ENCODE measurements around the gene TBC1D22A. TPM values are rescaled to one million over a fixed set of nuclear protein-coding genes. Genes with fewer than 3 reads are reported as not detected.

TBC1D22A gene
- total RNA-seq, 2 donors from 2014 or later, result 11.5 to 15.4 TPM

GRCh38 chr22:47080100-47080499, 317.6 kb downstream of the TBC1D22A start:
- no peak for DNase-seq (ENCODE audit: low spot score)
- Histone ChIP-seq H3K36me3 (no peaks in the 10 kb centered on the region), H3K27ac (no peak overlapping the region), H3K27me3 (no peaks in the 10 kb centered on the region), H3K9me3 (peaks cover 0 to 16% of the 10 kb centered on the region in 2 donors), H3K4me1 (no peaks in the 10 kb centered on the region), H3K4me3 (no peak overlapping the region)
- TF ChIP-seq CTCF (IDR thresholded peaks at IDR 0.05), result no peak

GRCh38 chr22:47082505-47082904, 320.1 kb downstream of the TBC1D22A start:
- Histone ChIP-seq H3K4me1 (no peaks in the 10 kb centered on the region), H3K9me3 (peaks cover 0 to 5% of the 10 kb centered on the region in 2 donors), H3K27ac (no peak overlapping the region), H3K27me3 (no peaks in the 10 kb centered on the region), H3K36me3 (no peaks in the 10 kb centered on the region), H3K4me3 (no peak overlapping the region)
- no peak for DNase-seq (ENCODE audit: low spot score)
- TF ChIP-seq CTCF (IDR thresholded peaks at IDR 0.05), result no peak

GRCh38 chr22:47083379-47083986, 321.0 kb downstream of the TBC1D22A start:
- H3K4me3 ChIP-seq, result no peak overlapping the region
- H3K27me3 ChIP-seq, result no peaks in the 10 kb centered on the region
- H3K4me1 ChIP-seq, result no peaks in the 10 kb centered on the region
- no peak for TF ChIP-seq CTCF (IDR thresholded peaks at IDR 0.05)
- DNase-seq (ENCODE audit: low spot score), result no peak
- no peaks in the 10 kb centered on the region for H3K36me3 ChIP-seq
- no peak overlapping the region for H3K27ac ChIP-seq
- H3K9me3 ChIP-seq, result peaks cover 0 to 5% of the 10 kb centered on the region in 2 donors

- H3K27ac ChIP-seq, result no peak overlapping the region
- no peaks in the 10 kb centered on the region for H3K27me3 ChIP-seq
- H3K9me3 ChIP-seq, result peaks cover 0 to 5% of the 10 kb centered on the region in 2 donors
- H3K4me1 ChIP-seq, result no peaks in the 10 kb centered on the region
- TF ChIP-seq CTCF (IDR thresholded peaks at IDR 0.05), result no peak
- H3K4me3 ChIP-seq, result no peak overlapping the region
- no peaks in the 10 kb centered on the region for H3K36me3 ChIP-seq
- DNase-seq (ENCODE audit: low spot score), result no peak
Measured at GRCh38 chr22:47084226-47084625, 321.8 kb downstream of the TBC1D22A start.

GRCh38 chr22:47086596-47087248, 324.3 kb downstream of the TBC1D22A start:
- no peak for TF ChIP-seq CTCF (IDR thresholded peaks at IDR 0.05)
- DNase-seq (ENCODE audit: low spot score), result no peak

More at GRCh38 chr22:47086596-47087248, 324.3 kb downstream of the TBC1D22A start:
- Histone ChIP-seq H3K27ac (no peak overlapping the region), H3K4me1 (peaks cover 0 to 8% of the 10 kb centered on the region in 2 donors), H3K4me3 (no peak overlapping the region), H3K27me3 (no peaks in the 10 kb centered on the region), H3K36me3 (no peaks in the 10 kb centered on the region), H3K9me3 (no peaks in the 10 kb centered on the region)

Data from right atrium auricular region (tissue), 2 donors.